Activated naive CD8-positive, alpha-beta T cell treated with anti-CD3 and anti-CD28 coated beads, Interleukin-2, amount 50 U/mL, for 24 hours (primary cell): ENCODE measurements around the gene SCARF1.

Experiments
- ATAC-seq: fragments of 150-1000 bp; cut with Tn5 transposase; one replicate; pipeline ENCODE4 v1.10.0; 2021
- DNase-seq: peaks from one replicate; pipeline ENCODE4 v3.0.0; 2021
- H3K27ac Mint-ChIP-seq: one replicate; pipeline ENCODE4 v1.8.0; 2021; ENCODE audit warnings: mild to moderate bottlenecking, mixed read lengths
- H3K27me3 Mint-ChIP-seq: one replicate; pipeline ENCODE4 v1.8.0; 2021; ENCODE audit warnings: mixed read lengths
- H3K36me3 Mint-ChIP-seq: one replicate; pipeline ENCODE4 v1.8.0; 2021; ENCODE audit warnings: low read depth, mixed read lengths
- H3K4me1 Mint-ChIP-seq: one replicate; pipeline ENCODE4 v1.8.0; 2021; ENCODE audit warnings: mixed read lengths
- H3K4me3 Mint-ChIP-seq: one replicate; pipeline ENCODE4 v1.8.0; 2021; ENCODE audit warnings: mild to moderate bottlenecking, moderate library complexity, mixed read lengths
- H3K9me3 Mint-ChIP-seq: one replicate; pipeline ENCODE4 v1.8.0; 2021; ENCODE audit warnings: mixed read lengths

The SCARF1 gene

GRCh38 chr17:1625581-1625980 lies 20.0 kb downstream of the SCARF1 start:
- H3K4me1 Mint-ChIP-seq = peaks cover 26% of the 10 kb centered on the region
- H3K9me3 Mint-ChIP-seq = no peaks in the 10 kb centered on the region
- H3K27me3 Mint-ChIP-seq = peaks cover 7% of the 10 kb centered on the region
- no peak overlapping the region for H3K27ac Mint-ChIP-seq
- no peaks in the 10 kb centered on the region for H3K36me3 Mint-ChIP-seq
- ATAC-seq = no peak
- no peak overlapping the region for H3K4me3 Mint-ChIP-seq
- no peak for DNase-seq

GRCh38 chr17:1625053-1625452 lies 20.5 kb downstream of the SCARF1 start:
- H3K27ac Mint-ChIP-seq = no peak overlapping the region
- peaks cover 23% of the 10 kb centered on the region for H3K4me1 Mint-ChIP-seq
- ATAC-seq = no peak
- peaks cover 7% of the 10 kb centered on the region for H3K27me3 Mint-ChIP-seq
- no peak for DNase-seq
- H3K4me3 Mint-ChIP-seq = no peak overlapping the region
- H3K36me3 Mint-ChIP-seq = no peaks in the 10 kb centered on the region
- no peaks in the 10 kb centered on the region for H3K9me3 Mint-ChIP-seq

GRCh38 chr17:1624650-1625049 lies 20.9 kb downstream of the SCARF1 start:
- Mint-ChIP-seq H3K27me3 (peaks cover 7% of the 10 kb centered on the region), H3K9me3 (no peaks in the 10 kb centered on the region), H3K27ac (no peak overlapping the region), H3K4me3 (no peak overlapping the region), H3K36me3 (no peaks in the 10 kb centered on the region), H3K4me1 (peaks cover 20% of the 10 kb centered on the region)
- ATAC-seq (no peak), DNase-seq (no peak)

GRCh38 chr17:1623057-1623630 lies 22.4 kb downstream of the SCARF1 start:
- no peak for DNase-seq
- H3K9me3 Mint-ChIP-seq = no peaks in the 10 kb centered on the region
- ATAC-seq = no peak
- H3K4me1 Mint-ChIP-seq = peaks cover 15% of the 10 kb centered on the region
- H3K27ac Mint-ChIP-seq = no peak overlapping the region
- no peak overlapping the region for H3K4me3 Mint-ChIP-seq
- H3K27me3 Mint-ChIP-seq = peaks cover 7% of the 10 kb centered on the region
- H3K36me3 Mint-ChIP-seq = peaks cover 2% of the 10 kb centered on the region

GRCh38 chr17:1621273-1621954 lies 24.1 kb downstream of the SCARF1 start:
- H3K4me3 Mint-ChIP-seq = no peak overlapping the region
- H3K27me3 Mint-ChIP-seq = no peaks in the 10 kb centered on the region
- no peak overlapping the region for H3K27ac Mint-ChIP-seq
- DNase-seq (no peak), ATAC-seq (no peak)
- no peaks in the 10 kb centered on the region for H3K9me3 Mint-ChIP-seq
- peaks cover 2% of the 10 kb centered on the region for H3K36me3 Mint-ChIP-seq
- H3K4me1 Mint-ChIP-seq = peaks cover 6% of the 10 kb centered on the region

- Mint-ChIP-seq H3K36me3 (peaks cover 2% of the 10 kb centered on the region), H3K27me3 (no peaks in the 10 kb centered on the region), H3K27ac (no peak overlapping the region), H3K9me3 (no peaks in the 10 kb centered on the region), H3K4me1 (no peaks in the 10 kb centered on the region), H3K4me3 (no peak overlapping the region)
- DNase-seq (no peak), ATAC-seq (no peak)
Measured at GRCh38 chr17:1620486-1620885, 25.0 kb downstream of the SCARF1 start.

GRCh38 chr17:1617620-1618174 lies 27.8 kb downstream of the SCARF1 start:
- Mint-ChIP-seq H3K27ac (no peak overlapping the region), H3K27me3 (no peaks in the 10 kb centered on the region), H3K9me3 (no peaks in the 10 kb centered on the region), H3K4me3 (no peak overlapping the region), H3K4me1 (no peaks in the 10 kb centered on the region), H3K36me3 (peaks cover 5% of the 10 kb centered on the region)
- DNase-seq = no peak
- ATAC-seq = no peak

- ATAC-seq (no peak), DNase-seq (no peak)
- Mint-ChIP-seq H3K9me3 (no peaks in the 10 kb centered on the region), H3K27me3 (no peaks in the 10 kb centered on the region), H3K27ac (no peak overlapping the region), H3K36me3 (peaks cover 5% of the 10 kb centered on the region), H3K4me3 (no peak overlapping the region), H3K4me1 (no peaks in the 10 kb centered on the region)
Measured at GRCh38 chr17:1616101-1616500, 29.4 kb downstream of the SCARF1 start.

GRCh38 chr17:1612400-1612799 lies 33.1 kb downstream of the SCARF1 start:
- no peak overlapping the region for H3K4me3 Mint-ChIP-seq
- H3K9me3 Mint-ChIP-seq = no peaks in the 10 kb centered on the region
- peaks cover 3% of the 10 kb centered on the region for H3K36me3 Mint-ChIP-seq
- H3K4me1 Mint-ChIP-seq = peaks cover 16% of the 10 kb centered on the region
- H3K27me3 Mint-ChIP-seq = no peaks in the 10 kb centered on the region
- ATAC-seq = no peak
- DNase-seq = no peak
- no peak overlapping the region for H3K27ac Mint-ChIP-seq

GRCh38 chr17:1611715-1612114 lies 33.8 kb downstream of the SCARF1 start:
- Mint-ChIP-seq H3K36me3 (peaks cover 3% of the 10 kb centered on the region), H3K27ac (no peak overlapping the region), H3K9me3 (no peaks in the 10 kb centered on the region), H3K4me1 (peaks cover 22% of the 10 kb centered on the region), H3K27me3 (no peaks in the 10 kb centered on the region), H3K4me3 (no peak overlapping the region)
- DNase-seq (no peak), ATAC-seq (no peak)

GRCh38 chr17:1608676-1609075 lies 36.9 kb downstream of the SCARF1 start:
- Mint-ChIP-seq H3K4me1 (peaks cover 38% of the 10 kb centered on the region), H3K9me3 (no peaks in the 10 kb centered on the region), H3K27ac (peak overlapping the region; percentile 92), H3K4me3 (no peak overlapping the region), H3K27me3 (no peaks in the 10 kb centered on the region), H3K36me3 (peaks cover 3% of the 10 kb centered on the region)
- DNase-seq (no peak), ATAC-seq (no peak)

GRCh38 chr17:1607971-1608320 lies 37.6 kb downstream of the SCARF1 start:
- ATAC-seq = peak; percentile 23
- Mint-ChIP-seq H3K27ac (peak overlapping the region; percentile 92), H3K36me3 (peaks cover 3% of the 10 kb centered on the region), H3K4me1 (peaks cover 38% of the 10 kb centered on the region), H3K27me3 (no peaks in the 10 kb centered on the region), H3K4me3 (peak overlapping the region; percentile 38), H3K9me3 (no peaks in the 10 kb centered on the region)
- DNase-seq = no peak

GRCh38 chr17:1606352-1606985 lies 39.1 kb downstream of the SCARF1 start:
- H3K36me3 Mint-ChIP-seq = peaks cover 5% of the 10 kb centered on the region
- no peak for ATAC-seq
- H3K4me3 Mint-ChIP-seq = peak overlapping the region; percentile 29
- DNase-seq = peak; percentile 70
- H3K27me3 Mint-ChIP-seq = no peaks in the 10 kb centered on the region
- H3K27ac Mint-ChIP-seq = peak overlapping the region; percentile 92
- peaks cover 5% of the 10 kb centered on the region for H3K9me3 Mint-ChIP-seq
- peaks cover 38% of the 10 kb centered on the region for H3K4me1 Mint-ChIP-seq

- no peaks in the 10 kb centered on the region for H3K27me3 Mint-ChIP-seq
- H3K27ac Mint-ChIP-seq = peak overlapping the region; percentile 86
- H3K4me3 Mint-ChIP-seq = peak overlapping the region; percentile 29
Measured at GRCh38 chr17:1605681-1606351, 39.7 kb downstream of the SCARF1 start.

More at GRCh38 chr17:1605681-1606351, 39.7 kb downstream of the SCARF1 start:
- peaks cover 38% of the 10 kb centered on the region for H3K4me1 Mint-ChIP-seq
- DNase-seq (no peak), ATAC-seq (no peak)
- peaks cover 7% of the 10 kb centered on the region for H3K36me3 Mint-ChIP-seq
- peaks cover 6% of the 10 kb centered on the region for H3K9me3 Mint-ChIP-seq
